Superior temporal gyrus (tissue), 1 donor: Measurements from ENCODE around the gene MBD6.
"Not testable (repeated sequence)": the region's sequence is repeated elsewhere in the genome, so short reads cannot be mapped to it uniquely, and the experiment has no call there.

Source experiments
- DNase-seq: peaks from one replicate; pipeline ENCODE4 v3.0.0-alpha.2; 2016; ENCODE audit errors: extremely low spot score

The MBD6 gene

GRCh38 chr12:57515934-57516541 is 6.6 kb upstream of the MBD6 start:
- no peak for DNase-seq

- DNase-seq = no peak
These were observed 5.9 kb upstream of the MBD6 start for GRCh38 chr12:57516617-57517153.

- no peak for DNase-seq
These were observed 5.4 kb upstream of the MBD6 start for GRCh38 chr12:57517187-57517586.

- DNase-seq = not testable (repeated sequence)
These were observed 4.9 kb upstream of the MBD6 start for GRCh38 chr12:57517718-57518117.

- peak; percentile 35 for DNase-seq
These were observed 4.3 kb upstream of the MBD6 start for GRCh38 chr12:57518176-57518919.

- no peak for DNase-seq
These were observed 3.5 kb upstream of the MBD6 start for GRCh38 chr12:57518920-57519795.

GRCh38 chr12:57519796-57520052 is 2.9 kb upstream of the MBD6 start:
- no peak for DNase-seq

- peak; percentile 98 for DNase-seq
These were observed 2.4 kb upstream of the MBD6 start, which contains the start of gene DDIT3 for GRCh38 chr12:57520053-57520818. DDIT3 (minus strand) TSS chr12:57520514; CDS start chr12:57517406, 3,108 bp downstream.

- peak; percentile 47 for DNase-seq
These were observed 1.1 kb upstream of the MBD6 start for GRCh38 chr12:57521525-57522010.

GRCh38 chr12:57522887-57523705 is 472 bp downstream of the MBD6 start:
- no peak for DNase-seq

GRCh38 chr12:57523706-57524614 is 1.3 kb downstream of the MBD6 start:
- DNase-seq = no peak

GRCh38 chr12:57524814-57525614 is 2.4 kb downstream of the MBD6 start:
- no peak for DNase-seq

- DNase-seq = no peak
These were observed 3.2 kb downstream of the MBD6 start for GRCh38 chr12:57525615-57526383.

- DNase-seq = no peak
These were observed 4.0 kb downstream of the MBD6 start for GRCh38 chr12:57526477-57527126.

GRCh38 chr12:57527184-57527583 is 4.6 kb downstream of the MBD6 start:
- no peak for DNase-seq

GRCh38 chr12:57528176-57528575 is 5.6 kb downstream of the MBD6 start:
- no peak for DNase-seq

GRCh38 chr12:57528831-57529555 is 6.4 kb downstream of the MBD6 start:
- DNase-seq = no peak
